Upper lobe of right lung (tissue), 1 donor: Measurements from ENCODE around the gene SLC9C1. TPM values are rescaled to one million over a fixed set of nuclear protein-coding genes. Genes with fewer than 3 reads are reported as not detected.

Experiments used
- ATAC-seq: fragments of 200-7000 bp; cut with Tn5 transposase; one replicate; pipeline ENCODE4 v1.9.1; 2020; ENCODE audit warnings: mild to moderate bottlenecking, moderate library complexity
- DNase-seq: peaks from one replicate; pipeline ENCODE4 v3.0.0-alpha.2; 2020
- H3K27ac ChIP-seq: fragments of 200-600 bp; one replicate; pipeline ENCODE4 v1.8.0; 2022
- H3K27me3 ChIP-seq: fragments of 200-600 bp; one replicate; pipeline ENCODE4 v1.8.0; 2022; ENCODE audit warnings: mild to moderate bottlenecking
- H3K36me3 ChIP-seq: fragments of 200-600 bp; one replicate; pipeline ENCODE4 v1.8.0; 2022
- H3K4me1 ChIP-seq: fragments of 200-600 bp; one replicate; pipeline ENCODE4 v1.8.0; 2022
- H3K4me3 ChIP-seq: fragments of 200-600 bp; one replicate; pipeline ENCODE4 v1.8.0; 2022; ENCODE audit warnings: mild to moderate bottlenecking
- H3K9me3 ChIP-seq: fragments of 200-600 bp; one replicate; pipeline ENCODE4 v1.8.0; 2022
- intact Hi-C: fragments of 100-400 bp; cut with DNase I; formaldehyde crosslinking; loops from one replicate; pipeline ENCODE4 v1.11.0; 2022
- total RNA-seq: library from RNA; stranded (reverse); fragmentation: NEBNext Ultra II Directional; extraction: Animal tissue kit (Norgen Biotek cat#: 25700); gene quantifications from one replicate; pipeline ENCODE4 v1.2.1, GENCODE V29; 2021
- TF ChIP-seq, protein P1 (sequence below): fragments of 200-600 bp; IDR thresholded peaks from one replicate; pipeline ENCODE4 v1.8.0; 2022; ENCODE audit warnings: antibody characterized with exemption
- donor health status: DM: no; HTN: yes; CAD: no; lungs with severe emphysema.

The SLC9C1 gene
- total RNA-seq, 1 donor from 2014 or later = not detected

DNA sequence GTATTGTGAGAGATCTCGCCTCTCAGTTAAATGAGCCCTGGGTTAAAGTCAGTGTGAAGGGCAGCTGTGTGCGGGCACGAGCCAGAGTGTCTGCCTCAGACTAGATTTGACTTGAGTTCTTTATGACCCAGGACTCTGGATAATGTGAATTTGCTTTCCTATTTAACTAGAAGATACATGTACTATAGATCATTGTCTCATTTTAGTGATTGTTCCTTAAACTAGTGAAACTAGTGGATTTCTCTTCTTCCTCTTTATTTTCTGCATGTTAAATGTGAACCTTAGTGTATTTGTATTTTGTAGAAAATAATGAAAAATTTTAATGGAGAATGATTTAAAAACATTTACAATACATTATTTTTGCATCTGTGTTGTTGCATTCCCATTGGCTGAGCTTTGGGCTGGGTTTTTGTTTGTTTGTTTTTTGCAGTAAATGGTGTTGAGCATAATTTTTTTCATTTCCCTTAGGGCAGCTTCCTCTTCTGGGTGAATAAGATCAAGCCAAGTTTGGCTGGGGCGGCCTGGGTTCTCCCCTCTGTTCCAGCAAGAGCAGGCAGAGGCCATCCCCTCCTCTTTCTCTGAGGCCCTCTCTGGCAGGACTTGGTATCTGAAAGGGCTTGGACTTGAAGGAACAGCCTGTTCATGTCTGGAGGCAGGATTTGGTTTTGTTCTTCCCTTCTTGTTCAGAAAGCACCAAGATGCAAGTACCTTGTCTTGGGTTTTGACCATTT, 176.0 kb downstream of the SLC9C1 start:
- Histone ChIP-seq H3K27me3 (no peaks in the 10 kb centered on the region), H3K27ac (no peak overlapping the region), H3K36me3 (no peaks in the 10 kb centered on the region), H3K4me1 (no peaks in the 10 kb centered on the region), H3K4me3 (no peak overlapping the region), H3K9me3 (no peaks in the 10 kb centered on the region)
- no peak for DNase-seq
- ATAC-seq = peak; percentile 45
- TF ChIP-seq, protein P1, sequence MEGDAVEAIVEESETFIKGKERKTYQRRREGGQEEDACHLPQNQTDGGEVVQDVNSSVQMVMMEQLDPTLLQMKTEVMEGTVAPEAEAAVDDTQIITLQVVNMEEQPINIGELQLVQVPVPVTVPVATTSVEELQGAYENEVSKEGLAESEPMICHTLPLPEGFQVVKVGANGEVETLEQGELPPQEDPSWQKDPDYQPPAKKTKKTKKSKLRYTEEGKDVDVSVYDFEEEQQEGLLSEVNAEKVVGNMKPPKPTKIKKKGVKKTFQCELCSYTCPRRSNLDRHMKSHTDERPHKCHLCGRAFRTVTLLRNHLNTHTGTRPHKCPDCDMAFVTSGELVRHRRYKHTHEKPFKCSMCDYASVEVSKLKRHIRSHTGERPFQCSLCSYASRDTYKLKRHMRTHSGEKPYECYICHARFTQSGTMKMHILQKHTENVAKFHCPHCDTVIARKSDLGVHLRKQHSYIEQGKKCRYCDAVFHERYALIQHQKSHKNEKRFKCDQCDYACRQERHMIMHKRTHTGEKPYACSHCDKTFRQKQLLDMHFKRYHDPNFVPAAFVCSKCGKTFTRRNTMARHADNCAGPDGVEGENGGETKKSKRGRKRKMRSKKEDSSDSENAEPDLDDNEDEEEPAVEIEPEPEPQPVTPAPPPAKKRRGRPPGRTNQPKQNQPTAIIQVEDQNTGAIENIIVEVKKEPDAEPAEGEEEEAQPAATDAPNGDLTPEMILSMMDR = no peak
- intact Hi-C loops = no loop called here

GRCh38 chr3:112117415-112117814, 176.6 kb downstream of the SLC9C1 start:
- intact Hi-C loops = no loop called here
- ATAC-seq = no peak

DNA sequence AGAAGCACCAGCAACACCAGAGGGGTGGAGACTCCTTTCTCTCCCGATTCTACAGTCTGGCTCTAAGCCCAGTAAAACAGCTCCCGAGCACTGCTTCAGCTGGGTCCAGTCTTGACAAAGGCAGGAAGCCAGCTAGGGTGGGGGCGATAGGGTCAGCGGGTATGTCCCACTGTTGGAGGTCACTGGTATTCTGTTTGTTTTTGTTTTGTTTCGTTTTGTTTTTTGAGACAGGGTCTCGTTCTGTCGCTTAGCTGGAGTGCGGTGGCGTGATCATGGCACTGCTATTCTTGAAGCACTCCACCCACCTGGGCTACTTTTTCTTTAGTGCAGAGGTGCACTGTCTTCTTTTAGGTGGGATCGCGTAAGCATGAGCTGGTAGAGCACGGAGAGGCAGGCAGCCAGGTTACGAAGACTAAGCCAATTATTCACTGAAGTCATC, 177.2 kb downstream of the SLC9C1 start:
- TF ChIP-seq, protein P1 = no peak
- H3K27me3 ChIP-seq = no peaks in the 10 kb centered on the region
- H3K36me3 ChIP-seq = no peaks in the 10 kb centered on the region
- H3K9me3 ChIP-seq = no peaks in the 10 kb centered on the region
- no peaks in the 10 kb centered on the region for H3K4me1 ChIP-seq
- no peak overlapping the region for H3K27ac ChIP-seq
- peak overlapping the region; percentile 3 for H3K4me3 ChIP-seq
- DNase-seq (no peak), ATAC-seq (no peak)
- intact Hi-C loops = no loop called here

More at GRCh38 chr3:112117415-112117814, 176.6 kb downstream of the SLC9C1 start:
- H3K9me3 ChIP-seq = no peaks in the 10 kb centered on the region
- H3K27me3 ChIP-seq = no peaks in the 10 kb centered on the region
- DNase-seq = no peak
- TF ChIP-seq, protein P1 = no peak
- no peak overlapping the region for H3K27ac ChIP-seq
- no peaks in the 10 kb centered on the region for H3K36me3 ChIP-seq
- no peak overlapping the region for H3K4me3 ChIP-seq
- no peaks in the 10 kb centered on the region for H3K4me1 ChIP-seq

DNA sequence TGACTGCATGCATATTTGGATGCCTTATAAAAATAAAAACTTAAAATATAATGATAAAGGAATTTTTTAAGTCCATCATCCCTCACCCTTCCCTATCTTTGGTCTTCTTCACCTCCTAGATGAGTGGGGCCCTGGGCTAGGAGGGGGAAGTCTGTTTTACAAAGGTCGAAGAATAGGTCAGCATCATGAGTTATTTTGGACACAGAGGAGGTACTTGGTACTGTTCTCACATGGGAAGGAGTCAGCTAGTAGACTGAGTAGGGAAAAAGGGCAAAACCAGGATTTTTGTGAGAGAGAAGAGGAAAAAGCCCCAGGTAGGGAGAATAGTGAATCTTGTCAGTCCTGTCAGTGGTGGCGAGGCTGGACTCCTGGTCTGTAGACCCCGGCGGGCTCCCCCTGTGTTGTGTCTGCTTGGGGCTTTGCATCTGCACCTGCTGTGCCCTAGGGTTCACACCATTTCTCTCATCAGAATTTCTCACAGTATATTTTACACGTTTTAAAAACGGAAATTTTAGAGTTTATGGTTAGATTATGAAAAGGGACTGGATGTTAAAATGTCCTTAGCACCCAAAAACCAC, 178.1 kb downstream of the SLC9C1 start:
- Histone ChIP-seq H3K27me3 (no peaks in the 10 kb centered on the region), H3K27ac (no peak overlapping the region), H3K4me1 (no peaks in the 10 kb centered on the region), H3K36me3 (no peaks in the 10 kb centered on the region), H3K9me3 (no peaks in the 10 kb centered on the region), H3K4me3 (no peak overlapping the region)
- no peak for ATAC-seq
- intact Hi-C loops = no loop called here
- no peak for DNase-seq
- TF ChIP-seq, protein P1 = no peak

- no peak overlapping the region for H3K27ac ChIP-seq
- intact Hi-C loops = no loop called here
- no peaks in the 10 kb centered on the region for H3K4me1 ChIP-seq
- H3K27me3 ChIP-seq = no peaks in the 10 kb centered on the region
- TF ChIP-seq, protein P1 = no peak
- no peak for DNase-seq
- ATAC-seq = no peak
- H3K36me3 ChIP-seq = no peaks in the 10 kb centered on the region
- H3K9me3 ChIP-seq = no peaks in the 10 kb centered on the region
- H3K4me3 ChIP-seq = no peak overlapping the region
Measured at GRCh38 chr3:112115161-112115739, 178.8 kb downstream of the SLC9C1 start.
